ENCODE measurements around the gene KCTD20. TPM values are rescaled to one million over a fixed set of nuclear protein-coding genes. Genes with fewer than 3 reads are reported as not detected.
"Not testable (repeated sequence)": the region's sequence is repeated elsewhere in the genome, so short reads cannot be mapped to it uniquely, and the experiment has no call there.

The KCTD20 gene
- total RNA-seq, 2 donors from 2014 or later: 26.3 to 34.5 TPM

- TF ChIP-seq CTCF (IDR thresholded peaks at IDR 0.05): no peak
- H3K4me1 ChIP-seq: peaks cover 0 to 39% of the 10 kb centered on the region in 2 donors
- H3K27me3 ChIP-seq: no peaks in the 10 kb centered on the region
- H3K36me3 ChIP-seq: no peaks in the 10 kb centered on the region
- H3K9me3 ChIP-seq: no peaks in the 10 kb centered on the region
- no peak for DNase-seq (ENCODE audit: low spot score)
- peak overlapping the region; percentile 73 to 85 for H3K4me3 ChIP-seq
- peak overlapping the region; percentile 98 for H3K27ac ChIP-seq
Observed at GRCh38 chr6:36442103-36442670, 613 bp upstream of the KCTD20 start.

DNA sequence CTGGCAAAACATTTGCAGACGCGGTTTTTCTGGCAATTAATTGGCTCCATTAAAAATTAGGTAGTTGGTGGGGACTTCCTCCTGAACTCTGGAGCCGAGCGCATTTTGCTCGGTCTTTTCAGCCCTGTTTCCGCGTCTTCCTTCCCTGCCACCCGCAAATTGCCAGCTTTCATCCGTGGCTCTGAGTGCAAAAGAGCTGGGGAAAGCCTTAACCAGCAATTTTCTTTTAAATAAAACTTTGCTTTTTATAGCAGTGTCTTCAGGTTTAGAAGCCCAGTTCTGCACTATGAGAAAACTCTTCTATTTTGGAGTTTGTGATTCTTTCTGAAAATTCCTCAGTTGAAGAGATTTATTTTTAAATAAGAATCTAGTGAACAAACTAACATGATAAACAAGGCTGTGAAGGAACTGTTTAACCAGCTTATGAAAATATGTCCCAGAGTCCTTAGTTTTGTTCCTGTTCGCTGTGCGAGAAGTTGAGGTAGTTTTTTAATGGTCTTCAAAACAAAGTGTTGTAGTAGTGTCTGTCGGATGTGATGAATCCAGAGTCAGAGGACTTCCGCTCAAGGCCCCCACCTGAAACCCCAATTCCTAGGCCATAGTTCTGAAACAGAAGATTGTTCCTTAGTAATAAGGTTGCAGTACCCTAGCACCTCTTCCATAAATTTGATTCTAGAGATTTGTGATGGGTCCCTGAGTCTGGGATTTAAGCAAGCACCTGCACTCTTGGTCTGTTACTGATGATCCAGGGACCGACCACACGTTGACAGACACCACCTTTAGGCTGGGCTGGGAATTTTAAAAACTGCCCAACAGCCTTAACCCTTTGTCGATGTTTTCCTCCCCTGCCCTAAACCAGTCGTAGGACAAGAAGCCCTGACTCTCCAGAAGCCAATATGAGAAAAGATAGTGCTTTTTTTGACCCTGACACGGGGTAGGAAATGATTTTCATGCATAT is 950 bp downstream of the KCTD20 start:
- no peaks in the 10 kb centered on the region for H3K27me3 ChIP-seq
- H3K9me3 ChIP-seq: no peaks in the 10 kb centered on the region
- no peaks in the 10 kb centered on the region for H3K36me3 ChIP-seq
- H3K4me1 ChIP-seq: peaks cover 0 to 40% of the 10 kb centered on the region in 2 donors
- no peak for DNase-seq (ENCODE audit: low spot score)
- TF ChIP-seq CTCF (IDR thresholded peaks at IDR 0.05): no peak
- H3K4me3 ChIP-seq: peak overlapping the region; percentile 73 to 85
- H3K27ac ChIP-seq: peak overlapping the region; percentile 98

- Histone ChIP-seq H3K4me1 (peaks cover 0 to 40% of the 10 kb centered on the region in 2 donors), H3K36me3 (no peaks in the 10 kb centered on the region), H3K27me3 (no peaks in the 10 kb centered on the region), H3K9me3 (no peaks in the 10 kb centered on the region), H3K27ac (peak overlapping the region; percentile 98), H3K4me3 (peak overlapping the region in 1 of 2 donors; percentile 73)
- DNase-seq (ENCODE audit: low spot score): no peak
- no peak for TF ChIP-seq CTCF (IDR thresholded peaks at IDR 0.05)
Observed at GRCh38 chr6:36444470-36444869, 1.7 kb downstream of the KCTD20 start.

DNA sequence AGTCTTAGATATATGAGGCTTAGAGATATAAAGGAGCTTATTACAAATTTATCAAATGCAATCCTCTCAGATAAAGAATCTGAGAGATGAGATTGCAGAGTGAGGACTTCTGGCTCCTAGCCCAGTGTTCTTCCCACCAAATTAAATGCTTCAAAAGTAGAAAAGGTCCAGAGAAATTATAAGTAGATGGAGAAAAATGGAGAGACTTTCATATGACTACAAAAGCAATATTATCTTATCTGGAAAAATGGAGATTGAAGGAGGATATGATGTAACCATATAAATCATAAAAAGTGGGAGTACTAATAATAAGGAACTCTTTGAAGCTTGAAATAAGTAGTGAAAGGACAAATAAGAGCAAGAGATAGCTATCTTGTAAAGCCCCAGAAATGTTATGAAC is 2.8 kb downstream of the KCTD20 start:
- Histone ChIP-seq H3K4me1 (peaks cover 0 to 40% of the 10 kb centered on the region in 2 donors), H3K4me3 (no peak overlapping the region), H3K27ac (peak overlapping the region in 1 of 2 donors; percentile 98), H3K36me3 (no peaks in the 10 kb centered on the region), H3K9me3 (no peaks in the 10 kb centered on the region), H3K27me3 (no peaks in the 10 kb centered on the region)
- TF ChIP-seq CTCF (IDR thresholded peaks at IDR 0.05): no peak
- no peak for DNase-seq (ENCODE audit: low spot score)

DNA sequence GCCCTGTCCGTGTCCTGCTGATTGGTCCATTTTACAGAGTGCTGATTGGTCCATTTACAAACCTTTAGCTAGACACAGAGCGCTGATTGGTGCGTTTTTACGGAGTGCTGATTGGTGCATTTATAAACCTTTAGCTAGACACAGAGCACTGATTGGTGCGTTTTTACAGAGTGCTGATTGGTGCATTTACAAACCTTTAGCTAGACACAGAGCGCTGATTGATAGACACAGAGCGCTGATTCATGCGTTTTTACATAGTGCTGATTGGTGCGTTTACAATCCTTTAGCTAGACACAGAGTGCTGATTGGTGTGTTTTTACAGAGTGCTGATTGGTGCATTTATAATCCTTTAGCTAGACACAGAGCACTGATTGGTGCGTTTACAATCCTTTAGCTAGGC is 6.4 kb downstream of the KCTD20 start:
- H3K27me3 ChIP-seq; DNase-seq (ENCODE audit: low spot score); H3K36me3 ChIP-seq; H3K4me3 ChIP-seq; H3K27ac ChIP-seq; H3K9me3 ChIP-seq: not testable (repeated sequence)
- H3K4me1 ChIP-seq: peaks cover 0 to 20% of the 10 kb centered on the region in 2 donors

DNA sequence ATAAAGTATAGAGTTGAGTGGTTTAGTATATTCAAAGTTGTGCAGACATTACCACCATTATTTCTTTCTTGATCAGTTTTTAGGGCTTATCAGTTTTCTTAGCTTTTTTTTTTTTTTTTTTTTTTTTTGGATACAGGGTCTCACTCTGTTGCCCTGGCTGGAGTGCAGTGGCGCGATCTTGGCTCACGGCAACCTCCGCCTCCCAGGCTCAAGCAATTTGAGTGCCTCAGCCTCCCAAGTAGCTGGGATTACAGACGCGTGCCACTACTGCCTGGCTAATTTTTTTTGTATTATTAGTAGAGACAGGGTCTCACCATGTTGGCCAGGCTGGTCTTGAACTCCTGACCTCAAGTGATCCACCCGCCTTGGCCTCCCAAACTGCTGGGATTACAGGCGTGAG is 10.1 kb downstream of the KCTD20 start:
- H3K27ac ChIP-seq; H3K36me3 ChIP-seq; H3K4me3 ChIP-seq; H3K9me3 ChIP-seq; H3K27me3 ChIP-seq; DNase-seq (ENCODE audit: low spot score); H3K4me1 ChIP-seq: not testable (repeated sequence)

Data from right atrium auricular region (tissue), 2 donors.